HG03521 (cell line): ENCODE data around the gene INTS6L.
"Not testable (repeated sequence)": the region's sequence is repeated elsewhere in the genome, so short reads cannot be mapped to it uniquely, and the experiment has no call there.

Experiments used
- ATAC-seq: cut with Tn5 transposase; IDR thresholded peaks from one replicate; pipeline ENCODE4 v1.9.1; 2021; ENCODE audit warnings: mild to moderate bottlenecking, moderate library complexity; ENCODE audit not compliant: unreplicated experiment

INTS6L gene

GRCh38 chrX:135522132-135522530 is 1.7 kb downstream of the INTS6L start:
- no peak for ATAC-seq

GRCh38 chrX:135522878-135523693 is 2.6 kb downstream of the INTS6L start:
- ATAC-seq: no peak

GRCh38 chrX:135528254-135528653 is 7.8 kb downstream of the INTS6L start:
- no peak for ATAC-seq

GRCh38 chrX:135528756-135529155 is 8.3 kb downstream of the INTS6L start:
- no peak for ATAC-seq

- ATAC-seq: no peak
Measured at GRCh38 chrX:135530097-135530496, 9.6 kb downstream of the INTS6L start.

GRCh38 chrX:135531813-135532212 is 11.4 kb downstream of the INTS6L start:
- no peak for ATAC-seq

GRCh38 chrX:135535077-135535940 is 14.8 kb downstream of the INTS6L start:
- no peak for ATAC-seq

- no peak for ATAC-seq
Measured at GRCh38 chrX:135536877-135537276, 16.4 kb downstream of the INTS6L start.

- no peak for ATAC-seq
Measured at GRCh38 chrX:135541351-135541750, 20.9 kb downstream of the INTS6L start.

- no peak for ATAC-seq
Measured at GRCh38 chrX:135543172-135543571, 22.7 kb downstream of the INTS6L start.

GRCh38 chrX:135543924-135544323 is 23.5 kb downstream of the INTS6L start:
- no peak for ATAC-seq

GRCh38 chrX:135544338-135544948 is 24.0 kb downstream of the INTS6L start:
- no peak for ATAC-seq

- no peak for ATAC-seq
Measured at GRCh38 chrX:135547767-135548166, 27.3 kb downstream of the INTS6L start.

- ATAC-seq: no peak
Measured at GRCh38 chrX:135549519-135549918, 29.1 kb downstream of the INTS6L start.

- no peak for ATAC-seq
Measured at GRCh38 chrX:135556055-135556454, 35.6 kb downstream of the INTS6L start.

GRCh38 chrX:135557344-135557743 is 36.9 kb downstream of the INTS6L start:
- ATAC-seq: no peak

- ATAC-seq: no peak
Measured at GRCh38 chrX:135572436-135572835, 52.0 kb downstream of the INTS6L start.

GRCh38 chrX:135581496-135581895 is 61.0 kb downstream of the INTS6L start:
- no peak for ATAC-seq

- ATAC-seq: no peak
Measured at GRCh38 chrX:135585153-135585552, 64.7 kb downstream of the INTS6L start.

GRCh38 chrX:135591871-135592270 is 71.4 kb downstream of the INTS6L start:
- ATAC-seq: no peak

- not testable (repeated sequence) for ATAC-seq
Measured at GRCh38 chrX:135594049-135594448, 73.6 kb downstream of the INTS6L start.
